Gastrocnemius medialis (tissue), 4 donors: ENCODE results near the gene OSTF1.

Experiments
- POLR2A ChIP-seq, 2 donors: fragments of 450-650 bp; IDR thresholded peaks; one replicate each; pipeline ENCODE4 v1.6.1; 2017; ENCODE audit warnings: antibody characterized with exemption in 2 of 2, mild to moderate bottlenecking in 2 of 2, moderate library complexity in 2 of 2
- TF ChIP-seq, protein P1 (sequence below), 5 experiments: fragments of 450-650 bp in 3 of 5; fragments of 200-600 bp in 2 of 5; sonication (generic) in 2 of 5; IDR thresholded peaks in 4 of 5; conservative IDR thresholded peaks in 1 of 5; 1 replicate in 4 of 5; 2 replicates in 1 of 5; pipeline ENCODE4 v1.5.1; 2016 to 2019; ENCODE audit warnings: antibody characterized with exemption in 5 of 5, mild to moderate bottlenecking in 3 of 5, moderate library complexity in 3 of 5

DNA sequence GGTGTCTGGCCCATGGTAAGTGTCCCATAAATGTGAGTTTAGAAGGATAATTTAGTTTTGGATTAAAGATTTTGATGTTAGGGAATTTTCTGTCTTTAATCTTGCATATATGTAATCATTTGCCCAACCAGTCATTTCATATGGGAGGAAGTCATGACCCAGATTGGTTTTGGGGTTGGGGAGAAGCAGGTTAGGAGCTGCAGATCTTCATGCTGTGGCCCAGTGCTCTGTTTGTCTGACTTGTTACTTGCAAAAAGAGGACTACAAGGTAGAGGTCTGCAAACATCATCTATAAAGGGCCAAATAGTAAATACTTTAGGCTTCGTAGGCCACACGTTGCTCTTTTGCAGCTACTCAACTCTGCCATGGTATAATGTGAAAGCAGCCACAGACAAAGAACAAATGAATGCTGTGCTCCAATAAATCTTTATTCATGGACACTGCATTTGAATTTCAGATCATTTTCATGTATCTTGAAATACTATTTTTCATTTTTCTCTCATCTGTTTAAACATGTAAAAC, 16.8 kb downstream of the OSTF1 start:
- TF ChIP-seq POLR2A (IDR thresholded peaks at IDR 0.05) = no peak
- TF ChIP-seq, protein P1, sequence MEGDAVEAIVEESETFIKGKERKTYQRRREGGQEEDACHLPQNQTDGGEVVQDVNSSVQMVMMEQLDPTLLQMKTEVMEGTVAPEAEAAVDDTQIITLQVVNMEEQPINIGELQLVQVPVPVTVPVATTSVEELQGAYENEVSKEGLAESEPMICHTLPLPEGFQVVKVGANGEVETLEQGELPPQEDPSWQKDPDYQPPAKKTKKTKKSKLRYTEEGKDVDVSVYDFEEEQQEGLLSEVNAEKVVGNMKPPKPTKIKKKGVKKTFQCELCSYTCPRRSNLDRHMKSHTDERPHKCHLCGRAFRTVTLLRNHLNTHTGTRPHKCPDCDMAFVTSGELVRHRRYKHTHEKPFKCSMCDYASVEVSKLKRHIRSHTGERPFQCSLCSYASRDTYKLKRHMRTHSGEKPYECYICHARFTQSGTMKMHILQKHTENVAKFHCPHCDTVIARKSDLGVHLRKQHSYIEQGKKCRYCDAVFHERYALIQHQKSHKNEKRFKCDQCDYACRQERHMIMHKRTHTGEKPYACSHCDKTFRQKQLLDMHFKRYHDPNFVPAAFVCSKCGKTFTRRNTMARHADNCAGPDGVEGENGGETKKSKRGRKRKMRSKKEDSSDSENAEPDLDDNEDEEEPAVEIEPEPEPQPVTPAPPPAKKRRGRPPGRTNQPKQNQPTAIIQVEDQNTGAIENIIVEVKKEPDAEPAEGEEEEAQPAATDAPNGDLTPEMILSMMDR (IDR thresholded peaks at IDR 0.05 in 4 of 5, conservative IDR thresholded peaks at IDR 0.05 in 1 of 5) = no peak
